Esophagus muscularis mucosa (tissue), 3 donors: Measurements from ENCODE around the gene MAP7.

Source experiments
- EP300 ChIP-seq: sonication (generic); formaldehyde crosslinking; IDR thresholded peaks from one replicate; pipeline ENCODE4 v1.6.1; 2017; ENCODE audit warnings: antibody characterized with exemption
- TF ChIP-seq, protein P1 (sequence below), 3 experiments: fragments of 200-600 bp in 2 of 3; fragments of 450-650 bp in 1 of 3; sonication (generic) in 2 of 3; IDR thresholded peaks; one replicate each; pipeline ENCODE4 v1.5.1; 2017 to 2019; ENCODE audit warnings: antibody characterized with exemption in 3 of 3, mild to moderate bottlenecking in 2 of 3, moderate library complexity in 1 of 3

DNA sequence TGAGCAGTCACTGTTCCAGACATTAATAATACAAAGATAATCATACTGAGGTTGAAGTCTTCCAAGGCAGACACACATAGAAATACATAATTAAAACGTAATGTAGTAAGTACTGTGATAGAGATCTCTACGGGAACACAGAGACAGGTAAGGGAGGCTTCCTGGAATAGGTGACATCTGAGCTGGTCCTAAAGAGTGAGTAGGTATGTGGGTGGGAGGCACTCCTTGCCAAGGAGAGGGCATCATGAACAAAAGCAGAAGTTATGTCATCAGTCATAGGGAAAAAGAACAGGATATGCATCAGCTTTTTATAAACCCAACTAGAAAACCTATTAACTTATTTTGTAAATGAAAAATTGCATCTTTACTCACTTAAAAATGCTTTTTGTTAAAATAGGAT lies 110.0 kb downstream of the MAP7 start:
- no peak for TF ChIP-seq EP300
- TF ChIP-seq, protein P1, sequence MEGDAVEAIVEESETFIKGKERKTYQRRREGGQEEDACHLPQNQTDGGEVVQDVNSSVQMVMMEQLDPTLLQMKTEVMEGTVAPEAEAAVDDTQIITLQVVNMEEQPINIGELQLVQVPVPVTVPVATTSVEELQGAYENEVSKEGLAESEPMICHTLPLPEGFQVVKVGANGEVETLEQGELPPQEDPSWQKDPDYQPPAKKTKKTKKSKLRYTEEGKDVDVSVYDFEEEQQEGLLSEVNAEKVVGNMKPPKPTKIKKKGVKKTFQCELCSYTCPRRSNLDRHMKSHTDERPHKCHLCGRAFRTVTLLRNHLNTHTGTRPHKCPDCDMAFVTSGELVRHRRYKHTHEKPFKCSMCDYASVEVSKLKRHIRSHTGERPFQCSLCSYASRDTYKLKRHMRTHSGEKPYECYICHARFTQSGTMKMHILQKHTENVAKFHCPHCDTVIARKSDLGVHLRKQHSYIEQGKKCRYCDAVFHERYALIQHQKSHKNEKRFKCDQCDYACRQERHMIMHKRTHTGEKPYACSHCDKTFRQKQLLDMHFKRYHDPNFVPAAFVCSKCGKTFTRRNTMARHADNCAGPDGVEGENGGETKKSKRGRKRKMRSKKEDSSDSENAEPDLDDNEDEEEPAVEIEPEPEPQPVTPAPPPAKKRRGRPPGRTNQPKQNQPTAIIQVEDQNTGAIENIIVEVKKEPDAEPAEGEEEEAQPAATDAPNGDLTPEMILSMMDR (IDR thresholded peaks at IDR 0.05), result no peak
